ENCODE measurements around the gene TRMT44.
"Not testable (repeated sequence)": the region's sequence is repeated elsewhere in the genome, so short reads cannot be mapped to it uniquely, and the experiment has no call there.

TRMT44 gene

DNA sequence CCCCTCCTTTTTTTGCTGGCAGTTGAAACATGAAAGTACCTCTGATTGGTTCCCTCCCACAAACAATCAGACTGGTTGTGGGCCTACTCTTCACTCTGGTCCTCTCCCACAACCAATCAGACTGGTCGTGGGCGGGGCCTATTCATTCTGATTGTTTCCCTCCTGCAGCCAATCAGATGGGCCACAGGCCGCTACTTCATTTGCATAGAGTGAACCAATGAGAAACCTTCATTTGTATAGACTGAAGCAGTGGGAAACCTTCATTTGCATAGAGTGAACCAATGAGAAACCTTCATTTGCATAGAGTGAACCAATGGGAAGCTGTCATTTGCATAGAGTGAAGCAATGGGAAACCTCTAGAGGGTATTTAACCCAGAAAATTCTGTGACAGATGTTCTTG, 55.2 kb downstream of the TRMT44 start:
- DNase-seq = no peak

DNA sequence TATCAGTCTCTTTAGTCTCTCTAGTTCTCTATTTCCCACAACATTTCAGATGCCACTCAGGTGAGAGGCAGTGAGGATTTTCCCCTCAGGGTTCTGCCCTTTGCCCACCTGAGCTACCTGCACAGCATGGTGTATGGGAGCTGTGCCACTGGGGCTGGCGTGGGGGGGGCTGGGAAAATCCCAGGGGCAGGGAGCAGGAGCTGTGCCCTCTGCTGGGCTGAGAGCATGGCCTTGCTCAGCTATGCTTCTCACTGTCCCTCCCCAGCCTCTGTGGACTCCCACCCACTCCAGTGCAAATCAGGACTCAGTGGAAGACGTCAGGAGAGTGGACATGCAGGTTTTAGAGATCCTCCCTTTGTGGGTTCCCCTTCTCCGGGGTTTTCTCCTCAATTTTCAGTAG, 57.2 kb downstream of the TRMT44 start:
- no peak for DNase-seq

DNA sequence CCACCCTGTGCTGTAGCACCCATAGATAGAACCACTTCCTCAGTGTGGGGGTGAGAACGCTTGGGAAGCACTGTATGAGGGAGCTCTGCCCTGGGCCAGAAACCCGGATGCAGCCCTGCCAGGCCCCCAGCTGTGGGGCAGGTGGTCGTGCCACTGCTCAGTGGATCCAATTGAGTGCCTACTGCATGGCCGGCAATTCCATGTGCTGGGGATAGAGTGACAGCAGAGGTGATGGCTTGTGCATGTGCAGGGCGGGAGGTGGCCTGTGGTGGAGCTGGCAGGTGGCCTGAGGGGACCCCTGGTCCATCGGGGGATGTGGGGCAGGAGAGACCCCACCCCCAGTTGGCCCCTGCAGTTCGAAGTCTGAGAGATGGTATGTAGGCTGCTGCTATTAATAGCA, 60.4 kb downstream of the TRMT44 start:
- DNase-seq = no peak

DNA sequence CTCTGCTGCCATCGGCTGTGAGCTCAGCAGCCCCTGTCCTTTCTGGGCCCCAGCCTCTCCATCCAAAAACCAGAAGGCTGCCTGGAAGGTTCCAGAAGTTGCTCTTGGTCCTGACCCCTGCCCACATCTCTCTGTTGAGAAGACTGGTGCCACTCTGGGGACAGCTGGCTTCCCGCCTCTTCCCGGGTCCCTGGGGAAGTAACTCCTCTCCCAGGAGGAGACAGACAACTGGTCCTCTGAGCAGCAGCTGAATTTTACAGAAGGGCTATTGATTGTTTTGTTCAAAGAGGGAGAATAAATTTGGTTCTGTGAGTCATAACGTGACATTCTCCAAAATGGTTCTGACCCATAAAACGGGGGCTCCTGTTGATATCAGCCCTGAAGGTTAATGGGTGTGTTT, 61.2 kb downstream of the TRMT44 start:
- no peak for DNase-seq

DNA sequence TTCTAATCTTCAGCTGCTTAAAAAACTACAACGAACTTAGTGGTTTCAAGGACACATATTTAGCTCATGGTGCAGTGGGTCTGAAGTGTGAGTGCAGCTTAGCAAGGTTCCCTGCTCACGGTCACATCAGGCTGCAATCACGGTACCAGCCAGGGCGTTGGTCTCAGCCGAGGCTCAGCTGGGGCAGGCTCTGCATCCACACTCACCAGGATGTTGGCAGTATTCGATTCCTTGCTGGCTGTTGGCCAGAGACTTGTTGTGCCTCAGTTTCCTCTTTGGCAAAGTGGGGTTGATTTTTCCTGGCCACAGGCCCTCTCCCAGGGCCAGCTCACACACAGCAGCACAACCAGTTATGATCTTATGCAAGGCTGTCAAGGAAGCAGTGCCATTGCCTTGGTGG, 61.8 kb downstream of the TRMT44 start:
- no peak for DNase-seq

DNA sequence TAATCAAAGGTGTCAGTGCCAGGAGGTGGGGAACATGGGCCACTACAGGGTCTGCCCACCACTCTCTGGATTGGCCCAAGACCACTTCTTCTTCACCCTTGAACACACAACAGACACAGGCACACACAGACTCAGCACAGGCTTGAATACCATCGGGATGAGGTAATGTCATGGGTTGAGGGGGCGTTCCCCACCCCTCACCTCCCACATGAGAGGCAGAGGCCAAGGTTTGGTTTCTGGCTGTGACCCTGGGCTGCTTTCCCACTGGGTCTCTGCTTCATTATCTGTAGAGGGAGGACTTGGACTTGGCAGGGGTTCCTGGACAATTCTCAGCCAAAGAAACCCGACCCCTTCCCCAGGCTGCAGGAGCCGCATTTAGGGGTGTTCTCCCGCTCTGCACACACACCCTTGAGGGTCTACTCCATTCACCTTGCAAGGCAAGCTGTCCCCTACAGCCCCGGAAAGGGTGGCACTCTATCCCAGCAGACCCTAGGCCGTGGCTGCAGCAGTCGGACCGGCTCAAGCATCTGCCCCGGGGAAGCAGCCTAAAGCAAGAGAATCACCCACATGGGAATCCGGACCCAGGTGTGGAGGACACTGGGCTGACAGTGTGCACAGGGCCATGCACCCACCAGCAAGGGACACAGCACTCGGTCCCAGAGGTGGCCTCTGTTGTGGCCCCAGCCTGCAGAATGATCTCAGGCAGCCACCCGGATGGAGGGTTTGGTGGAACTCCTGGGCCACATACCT, 62.4 kb downstream of the TRMT44 start:
- no peak for DNase-seq

DNA sequence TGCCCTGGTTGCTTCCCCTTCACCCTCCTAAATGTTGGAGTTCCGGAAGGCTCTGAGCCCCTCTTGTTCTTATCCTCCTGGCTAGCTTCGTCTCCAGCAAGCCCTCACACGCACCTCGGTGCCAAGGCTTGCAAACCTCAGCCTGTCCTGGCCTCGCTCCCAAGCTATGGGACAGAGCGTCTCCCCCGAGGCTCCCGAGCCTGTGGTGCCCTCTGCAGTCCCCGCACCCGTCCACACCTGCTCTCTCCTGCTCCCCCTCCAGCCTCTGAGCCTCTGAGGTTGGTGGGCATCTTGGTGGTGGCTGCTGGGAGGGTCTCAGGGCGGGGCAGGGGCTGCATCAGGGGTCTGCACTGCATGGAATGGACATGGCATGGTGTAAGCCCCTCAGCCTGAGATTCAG, 63.2 kb downstream of the TRMT44 start:
- DNase-seq = no peak

DNA sequence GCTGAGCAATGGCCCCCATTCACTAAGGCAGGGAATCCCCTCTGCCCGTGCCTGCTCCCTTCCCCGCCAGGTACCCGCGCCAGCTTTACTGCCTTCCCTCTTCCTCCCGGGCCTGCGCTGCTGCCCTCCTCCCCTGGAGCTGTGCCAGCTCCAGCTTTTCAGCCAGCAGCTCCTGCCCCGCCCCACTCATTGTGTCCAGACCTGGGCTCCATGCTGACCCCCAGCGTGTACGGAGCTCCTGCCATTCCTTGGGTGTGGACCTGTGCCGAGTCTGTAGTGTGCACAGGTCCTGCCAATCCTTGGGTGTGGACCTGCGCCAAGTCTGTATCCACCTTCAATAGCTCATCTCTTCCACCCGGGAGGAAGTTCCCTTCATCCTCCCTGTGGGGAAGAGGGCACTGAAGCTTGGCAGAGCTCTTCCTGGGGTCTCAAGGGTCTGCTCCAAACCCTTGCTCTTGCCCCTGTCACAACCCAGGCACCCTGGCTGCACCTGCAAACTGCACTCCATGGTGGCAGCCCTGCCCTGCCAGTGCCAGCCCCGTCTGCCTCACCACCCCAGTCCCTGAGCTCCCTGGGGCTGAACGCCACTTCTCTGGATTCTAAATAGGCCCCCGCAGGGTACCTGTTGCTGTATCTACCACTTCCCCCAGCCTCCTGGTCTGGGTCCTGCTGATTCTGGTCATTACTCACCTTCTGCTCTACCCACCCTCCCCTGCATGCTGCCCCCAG, 63.9 kb downstream of the TRMT44 start:
- DNase-seq = peak; percentile 75

DNA sequence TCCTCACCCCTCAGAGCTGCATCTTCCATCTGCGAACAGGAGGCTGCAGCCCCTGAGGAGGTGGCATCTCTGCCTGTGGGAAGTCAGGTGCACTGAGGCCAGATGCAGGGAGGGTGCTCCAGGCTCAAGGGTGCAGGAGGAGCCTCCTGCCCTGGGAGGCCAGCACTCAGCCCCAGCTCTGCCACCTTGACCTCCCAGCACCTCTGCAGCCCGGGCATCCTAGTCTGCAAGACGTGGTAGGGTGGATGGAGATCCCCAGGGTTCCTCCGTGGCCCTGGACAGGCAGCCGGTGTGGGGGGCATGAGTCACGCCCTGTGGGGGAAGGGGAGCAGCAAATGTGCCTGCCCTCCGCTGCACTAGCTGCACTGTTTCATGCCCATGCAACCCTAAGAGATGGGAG, 64.7 kb downstream of the TRMT44 start:
- no peak for DNase-seq

DNA sequence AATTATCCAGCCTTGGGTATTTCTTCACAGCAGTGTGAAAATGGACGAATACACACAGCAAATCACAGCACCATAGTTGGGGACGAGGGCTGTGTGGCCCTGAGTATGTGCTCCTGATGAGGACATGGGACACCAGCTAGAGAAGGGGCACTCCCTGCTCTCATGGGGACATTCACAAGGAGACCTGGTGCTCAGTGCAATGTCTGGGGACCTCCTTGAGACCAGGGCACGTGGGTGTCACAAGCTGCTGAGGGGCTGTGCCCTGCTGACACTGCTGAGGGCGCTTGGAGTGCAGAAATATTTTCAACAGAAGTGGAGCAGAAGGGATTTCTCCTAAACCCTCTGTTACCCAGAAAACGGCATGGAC, 65.4 kb downstream of the TRMT44 start:
- no peak for DNase-seq

DNA sequence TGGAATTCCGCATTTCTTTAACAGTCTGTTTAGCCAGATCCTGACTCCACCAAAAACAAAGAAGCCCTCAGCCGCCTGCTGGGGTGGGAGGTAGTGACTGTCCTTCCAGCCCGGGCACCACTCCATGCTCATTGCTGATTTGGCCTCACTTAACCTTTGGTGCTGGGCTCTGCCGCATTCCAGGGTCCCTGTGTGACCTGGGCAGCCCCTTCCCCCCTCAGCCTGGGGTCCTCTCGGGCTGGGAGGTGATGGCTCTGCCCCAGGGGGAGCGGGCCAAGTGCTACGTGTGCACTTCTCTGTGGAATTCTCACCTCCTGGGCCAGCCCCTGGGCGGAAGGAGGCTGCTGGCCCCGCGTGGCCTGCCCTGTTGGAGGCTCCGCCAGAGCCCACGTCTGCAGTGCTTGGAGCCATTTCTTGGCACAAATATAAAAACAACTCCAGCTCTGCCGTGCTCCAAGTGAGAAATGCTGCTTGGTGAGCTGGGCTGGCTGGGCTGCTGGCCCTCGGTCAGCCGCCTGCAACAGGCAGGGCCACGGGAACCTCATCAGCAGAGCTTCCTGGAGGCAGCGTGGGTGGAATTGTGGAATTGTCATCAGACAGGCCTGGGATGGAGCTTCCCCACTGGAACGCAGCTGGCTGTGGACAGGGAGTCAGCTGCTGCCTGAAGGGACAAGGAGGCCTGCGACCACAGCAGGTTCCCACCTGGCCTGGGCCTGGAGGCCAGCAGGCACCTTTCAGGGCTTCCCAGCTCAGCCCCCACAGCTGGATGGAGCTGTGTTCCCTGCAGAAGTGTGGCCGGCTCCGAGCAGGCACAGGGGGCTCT, 66.0 kb downstream of the TRMT44 start:
- DNase-seq = no peak

DNA sequence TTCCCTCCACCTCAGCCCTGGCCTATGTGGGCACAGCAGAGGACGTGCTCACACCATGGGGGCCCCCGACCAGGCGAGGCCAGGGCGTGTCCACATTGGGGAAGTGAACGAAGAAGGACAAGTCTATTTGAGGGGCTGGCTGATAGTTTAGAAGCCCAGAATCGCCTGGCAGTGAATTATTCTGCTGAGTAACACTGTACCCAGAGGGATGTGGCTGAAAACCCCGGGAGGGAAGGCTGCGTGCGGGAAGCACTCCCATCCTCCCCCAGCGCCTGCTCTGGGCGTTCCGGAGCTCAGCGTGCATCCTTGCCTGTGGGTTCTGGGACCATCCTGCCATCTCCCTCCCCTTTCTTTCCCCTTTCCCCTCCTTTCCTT, 66.6 kb downstream of the TRMT44 start:
- no peak for DNase-seq

DNA sequence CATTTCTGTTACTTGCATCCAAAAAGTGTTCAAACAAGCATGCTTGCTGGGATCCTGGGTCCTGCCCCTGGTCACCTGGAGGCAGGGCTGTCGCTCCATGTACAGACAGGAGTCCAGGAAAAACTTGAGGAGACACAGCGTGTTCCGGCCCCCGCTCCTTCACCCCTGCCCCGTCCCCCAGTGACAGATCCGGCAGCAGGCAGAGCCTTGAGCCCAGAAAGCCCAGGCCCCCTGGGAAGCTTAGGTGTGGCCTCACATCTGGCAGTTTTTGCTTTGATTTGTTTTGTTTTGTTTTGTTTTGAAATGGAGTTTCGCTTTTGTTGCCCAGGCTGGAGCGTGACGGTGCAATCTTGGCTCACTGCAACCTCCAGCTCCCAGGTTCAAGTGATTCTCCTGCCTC, 67.0 kb downstream of the TRMT44 start:
- no peak for DNase-seq

DNA sequence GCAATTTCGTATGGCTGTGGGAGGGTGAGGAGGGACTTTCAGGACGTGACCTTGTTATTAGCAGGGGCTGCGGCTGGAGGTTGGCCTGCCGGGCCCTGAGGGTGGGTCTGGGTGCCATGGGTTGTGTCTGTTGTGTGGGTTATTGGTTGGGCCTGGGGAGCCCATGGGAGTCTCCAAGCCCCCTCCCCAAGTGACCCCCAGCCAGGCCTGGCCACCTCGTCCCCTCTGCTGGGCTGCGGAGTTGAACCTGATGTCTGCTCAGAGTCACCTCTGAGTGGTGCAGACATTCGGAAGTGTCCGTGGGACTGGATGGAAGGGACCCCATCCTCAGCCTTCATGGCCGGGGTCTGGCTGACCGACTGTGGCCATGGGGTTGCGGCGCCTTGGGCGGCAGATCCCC, 67.7 kb downstream of the TRMT44 start:
- no peak for DNase-seq

DNA sequence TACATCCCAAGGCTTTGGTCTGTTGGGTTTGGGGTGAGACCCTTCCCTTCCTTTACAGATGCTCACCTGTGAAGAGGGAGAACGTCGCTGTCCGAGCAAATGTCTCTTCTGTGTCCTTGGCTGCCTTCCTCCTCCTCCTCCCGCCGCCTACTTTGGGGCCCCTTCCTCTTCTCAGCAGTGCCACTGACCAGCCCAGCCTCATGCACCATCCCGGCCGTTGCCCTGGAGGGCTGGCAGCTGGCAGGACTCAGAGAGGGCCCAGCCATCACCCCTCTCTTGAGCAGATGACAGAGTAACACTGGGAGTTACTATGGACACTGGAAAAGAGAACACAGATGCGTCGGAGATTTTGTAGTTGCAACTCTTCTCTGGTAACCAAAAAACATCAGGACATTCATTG, 68.2 kb downstream of the TRMT44 start:
- no peak for DNase-seq

DNA sequence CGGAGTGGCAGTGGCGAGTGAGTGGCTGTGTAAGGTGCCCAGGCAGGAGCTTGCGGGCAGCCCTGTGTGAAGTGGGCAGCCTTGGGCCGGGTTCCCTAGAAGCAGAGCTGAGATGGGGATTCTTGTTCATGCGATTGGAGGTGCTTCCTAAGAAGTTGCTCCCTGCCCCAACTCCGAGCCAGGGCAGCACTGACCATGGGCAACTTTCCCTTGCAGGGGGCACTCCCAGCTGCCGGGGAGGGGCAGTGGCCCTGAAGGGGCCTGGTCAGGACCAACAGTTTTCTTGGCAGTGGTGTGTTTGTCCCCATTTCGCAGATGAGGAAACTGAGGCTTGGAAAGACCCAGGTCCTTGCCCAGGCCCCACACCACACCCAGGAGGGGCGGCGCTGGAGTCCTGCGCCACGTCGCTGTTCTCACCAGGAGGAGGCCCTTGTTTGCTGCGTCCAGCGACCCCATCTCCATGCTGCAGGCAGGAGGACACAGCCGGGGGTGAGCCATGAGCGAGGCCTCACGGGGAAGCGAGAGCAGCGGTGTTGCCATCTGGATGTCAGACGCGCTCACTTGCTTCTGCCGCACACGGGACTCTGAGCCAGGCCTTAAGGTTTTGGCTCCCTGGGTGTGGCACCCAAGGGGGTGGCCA, 68.9 kb downstream of the TRMT44 start:
- no peak for DNase-seq

DNA sequence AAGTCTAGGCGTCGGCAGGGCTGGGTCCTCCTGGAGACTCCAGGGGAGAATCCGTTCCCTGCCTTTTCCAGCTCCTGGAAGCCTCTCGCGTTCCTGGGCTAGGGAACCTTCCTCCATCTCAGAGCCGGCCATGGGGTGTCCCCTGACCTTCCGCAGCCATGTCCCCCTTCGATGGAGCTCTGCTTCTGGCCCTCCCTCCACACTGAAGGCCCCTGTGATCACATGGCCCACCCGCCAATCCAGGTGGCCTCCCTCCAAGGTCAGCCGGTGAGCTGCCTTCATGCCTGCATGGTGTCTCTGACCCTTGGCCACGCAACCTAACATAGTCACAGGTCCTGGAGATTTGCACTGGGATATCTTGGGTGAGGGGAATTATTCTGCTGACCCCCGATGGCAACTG, 69.6 kb downstream of the TRMT44 start:
- DNase-seq = no peak

DNA sequence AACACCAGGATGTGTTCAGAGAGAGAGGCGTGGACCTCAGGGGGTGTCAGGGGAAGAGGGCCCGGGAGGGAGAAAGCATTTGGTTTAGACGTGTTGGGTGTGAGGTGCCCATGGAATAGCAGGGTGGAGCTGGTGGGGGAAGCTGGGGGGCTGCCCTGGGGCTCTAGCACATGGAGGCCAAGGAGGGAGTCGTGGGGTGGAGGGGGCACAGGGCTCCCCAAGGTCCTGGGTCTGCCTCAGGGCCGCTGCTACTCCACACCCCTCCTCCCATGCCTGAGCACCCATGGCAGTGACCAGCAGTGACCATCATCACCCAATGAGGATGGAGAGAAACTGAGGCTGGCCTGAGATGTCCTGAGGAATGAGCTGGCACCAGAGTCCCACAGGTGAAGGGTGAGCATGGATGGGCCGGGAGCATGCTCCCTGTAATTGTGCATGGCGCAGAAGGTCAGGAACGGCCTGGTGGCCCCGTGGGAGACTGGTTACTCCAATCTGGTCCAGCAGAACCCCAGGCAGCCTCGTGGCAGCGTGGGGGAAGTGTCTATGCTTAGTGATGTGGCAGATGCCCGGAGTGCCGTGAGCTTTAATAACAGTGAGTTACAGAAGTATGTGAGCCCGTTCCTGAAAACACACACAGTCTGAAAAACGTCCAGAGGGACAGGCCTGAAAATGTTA, 70.2 kb downstream of the TRMT44 start:
- DNase-seq = no peak

DNA sequence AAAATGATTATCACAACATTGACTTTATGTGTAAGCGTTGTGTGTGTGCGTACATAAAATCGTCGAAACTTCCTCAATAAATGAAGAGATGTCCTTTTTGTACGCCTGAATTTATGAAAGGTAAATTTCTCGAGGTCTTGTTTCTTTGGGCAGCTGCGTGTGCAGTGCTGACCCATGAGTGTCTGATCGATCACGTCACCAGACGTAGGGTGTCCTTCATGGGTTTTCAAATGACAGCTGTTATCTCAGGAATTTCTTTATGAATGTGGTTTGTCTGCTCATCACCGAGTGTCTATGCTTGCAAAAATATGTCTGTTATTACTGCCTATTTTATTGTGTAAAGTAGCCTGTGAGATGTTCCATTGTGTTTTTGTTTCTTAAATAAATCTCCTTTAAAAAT, 71.9 kb downstream of the TRMT44 start:
- DNase-seq = no peak

DNA sequence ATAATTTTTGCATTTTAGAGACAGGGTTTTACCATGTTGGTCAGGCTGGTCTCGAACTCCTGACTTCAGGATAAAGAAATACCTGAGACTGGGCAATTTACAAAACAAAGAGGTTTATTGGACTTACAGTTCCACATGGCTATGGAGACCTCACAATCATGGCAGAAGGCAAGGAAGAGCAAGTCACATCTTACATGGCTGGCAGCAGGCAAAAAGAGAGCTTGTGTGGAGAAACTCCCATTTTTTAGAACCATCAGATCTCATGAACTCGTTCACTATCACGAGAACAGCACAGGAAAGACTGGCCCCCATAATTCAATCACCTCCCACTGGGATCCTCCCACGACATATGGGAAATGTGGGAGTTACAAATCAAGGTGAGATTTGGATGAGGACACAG, 72.5 kb downstream of the TRMT44 start:
- DNase-seq = not testable (repeated sequence)

DNA sequence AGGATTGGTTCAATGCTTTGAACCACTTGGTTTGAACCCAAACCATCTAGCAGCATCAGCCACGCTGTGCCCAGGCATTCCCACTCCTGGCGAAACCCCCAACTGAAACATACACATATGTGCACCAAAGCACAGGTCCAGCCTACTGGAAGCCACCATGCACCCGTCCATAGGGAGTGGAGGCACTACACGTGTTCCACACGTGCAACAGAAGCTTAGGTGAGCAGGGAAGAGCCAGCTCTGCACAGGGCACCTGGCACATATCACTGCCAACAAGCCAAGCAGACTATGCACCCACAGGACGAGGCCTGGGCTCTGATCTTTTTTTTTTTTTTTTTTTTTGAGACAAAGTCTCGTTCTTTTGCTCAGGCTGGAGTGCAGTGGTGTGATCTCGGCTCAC, 73.4 kb downstream of the TRMT44 start:
- DNase-seq = no peak

DNA sequence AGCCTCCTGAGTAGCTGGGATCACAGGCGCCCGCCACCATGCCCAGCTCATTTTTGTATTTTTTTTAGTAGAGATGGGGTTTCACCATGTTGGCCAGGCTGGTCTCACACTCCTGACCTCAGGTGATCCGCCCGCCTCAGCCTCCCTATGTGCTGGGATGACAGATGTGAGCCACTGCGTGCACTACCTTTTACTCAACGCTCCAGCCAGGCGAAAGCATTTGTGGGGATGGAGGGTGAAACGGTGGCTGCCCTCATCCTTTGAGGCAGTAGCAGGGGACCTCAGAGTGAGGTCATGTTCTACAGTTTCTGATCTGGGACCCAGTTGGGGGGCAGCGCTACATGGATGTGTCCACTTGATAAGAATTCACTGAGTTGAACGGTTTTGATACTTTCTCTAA, 73.8 kb downstream of the TRMT44 start:
- DNase-seq = no peak
